ENCODE data around the gene TNFRSF1B. TPM values are rescaled to one million over a fixed set of nuclear protein-coding genes. Genes with fewer than 3 reads are reported as not detected.

Gene TNFRSF1B
- total RNA-seq, 1 experiment from 2014 or later: 3.5 TPM

- CTCF ChIA-PET: no interaction called here
- DNase-seq: no peak
- Mint-ChIP-seq H3K9me3 (ENCODE audit: unreplicated experiment) (no peaks in the 10 kb centered on the region), H3K4me1 (ENCODE audit: low read depth, unreplicated experiment) (peaks cover 6% of the 10 kb centered on the region), H3K36me3 (ENCODE audit: insufficient read depth, unreplicated experiment) (no peaks in the 10 kb centered on the region), H3K27me3 (ENCODE audit: insufficient read depth, unreplicated experiment) (no peaks in the 10 kb centered on the region), H3K27ac (ENCODE audit: unreplicated experiment) (no peak overlapping the region), H3K4me3 (ENCODE audit: unreplicated experiment) (no peak overlapping the region)
- BruUV-seq (replicated peaks): no TSS peak
- Histone ChIP-seq H3K27me3 (replicated peaks; ENCODE audit: control insufficient read depth, insufficient read depth, low read length) (no peaks in the 10 kb centered on the region), H3K4me1 (no peaks in the 10 kb centered on the region), H3K9me3 (no peaks in the 10 kb centered on the region), H3K36me3 (ENCODE audit: control insufficient read depth, insufficient read depth, low read length) (no peaks in the 10 kb centered on the region), H3K4me3 (ENCODE audit: low read depth, low read length) (no peak overlapping the region)
- POLR2A ChIA-PET: no interaction called here
- intact Hi-C loops (cut with micrococcal nuclease; ENCODE audit: unreplicated experiment): no loop called here
- no peak for TF ChIP-seq CTCF (IDR thresholded peaks at IDR 0.05; ENCODE audit: insufficient read depth in 1 of 2, low read depth in 1 of 2, low read length in 1 of 2, severe bottlenecking in 1 of 2, unreplicated experiment in 1 of 2)
These were observed 22.5 kb downstream of the TNFRSF1B start for GRCh38 chr1:12189328-12189682.

- no peak for DNase-seq
- Histone ChIP-seq H3K4me1 (no peaks in the 10 kb centered on the region), H3K4me3 (ENCODE audit: low read depth, low read length) (no peak overlapping the region), H3K27me3 (replicated peaks; ENCODE audit: control insufficient read depth, insufficient read depth, low read length) (no peaks in the 10 kb centered on the region), H3K36me3 (ENCODE audit: control insufficient read depth, insufficient read depth, low read length) (no peaks in the 10 kb centered on the region), H3K9me3 (no peaks in the 10 kb centered on the region)
- ChIA-PET POLR2A (no interaction called here), CTCF (no interaction called here)
- Mint-ChIP-seq H3K9me3 (ENCODE audit: unreplicated experiment) (no peaks in the 10 kb centered on the region), H3K4me3 (ENCODE audit: unreplicated experiment) (no peak overlapping the region), H3K27ac (ENCODE audit: unreplicated experiment) (no peak overlapping the region), H3K27me3 (ENCODE audit: insufficient read depth, unreplicated experiment) (no peaks in the 10 kb centered on the region), H3K4me1 (ENCODE audit: low read depth, unreplicated experiment) (peaks cover 6% of the 10 kb centered on the region), H3K36me3 (ENCODE audit: insufficient read depth, unreplicated experiment) (no peaks in the 10 kb centered on the region)
- BruUV-seq (replicated peaks): no TSS peak
- no peak for TF ChIP-seq CTCF (IDR thresholded peaks at IDR 0.05; ENCODE audit: insufficient read depth in 1 of 2, low read depth in 1 of 2, low read length in 1 of 2, severe bottlenecking in 1 of 2, unreplicated experiment in 1 of 2)
- intact Hi-C loops (cut with micrococcal nuclease; ENCODE audit: unreplicated experiment): no loop called here
These were observed 24.6 kb downstream of the TNFRSF1B start for GRCh38 chr1:12191242-12192032.

GRCh38 chr1:12194666-12195216 is 27.9 kb downstream of the TNFRSF1B start:
- Mint-ChIP-seq H3K9me3 (ENCODE audit: unreplicated experiment) (no peaks in the 10 kb centered on the region), H3K36me3 (ENCODE audit: insufficient read depth, unreplicated experiment) (no peaks in the 10 kb centered on the region), H3K27me3 (ENCODE audit: insufficient read depth, unreplicated experiment) (no peaks in the 10 kb centered on the region), H3K27ac (ENCODE audit: unreplicated experiment) (no peak overlapping the region), H3K4me1 (ENCODE audit: low read depth, unreplicated experiment) (no peaks in the 10 kb centered on the region), H3K4me3 (ENCODE audit: unreplicated experiment) (no peak overlapping the region)
- no peak for DNase-seq
- H3K27me3 ChIP-seq (replicated peaks; ENCODE audit: control insufficient read depth, insufficient read depth, low read length): no peaks in the 10 kb centered on the region
- no peaks in the 10 kb centered on the region for H3K4me1 ChIP-seq
- ChIA-PET CTCF (no interaction called here), POLR2A (no interaction called here)
- H3K9me3 ChIP-seq: no peaks in the 10 kb centered on the region
- no TSS peak for BruUV-seq (replicated peaks)
- intact Hi-C loops (cut with micrococcal nuclease; ENCODE audit: unreplicated experiment): no loop called here
- no peak overlapping the region for H3K4me3 ChIP-seq (ENCODE audit: low read depth, low read length)
- TF ChIP-seq CTCF (IDR thresholded peaks at IDR 0.05; ENCODE audit: insufficient read depth in 1 of 2, low read depth in 1 of 2, low read length in 1 of 2, severe bottlenecking in 1 of 2, unreplicated experiment in 1 of 2): no peak
- H3K36me3 ChIP-seq (ENCODE audit: control insufficient read depth, insufficient read depth, low read length): no peaks in the 10 kb centered on the region

Data from Caco-2 (cell line).